HG02588 (cell line): ENCODE results near the gene POLR2A.

Experiments
- ATAC-seq: cut with Tn5 transposase; IDR thresholded peaks from one replicate; pipeline ENCODE4 v1.9.1; 2021; ENCODE audit warnings: mild to moderate bottlenecking, moderate library complexity; ENCODE audit not compliant: unreplicated experiment

POLR2A gene

DNA sequence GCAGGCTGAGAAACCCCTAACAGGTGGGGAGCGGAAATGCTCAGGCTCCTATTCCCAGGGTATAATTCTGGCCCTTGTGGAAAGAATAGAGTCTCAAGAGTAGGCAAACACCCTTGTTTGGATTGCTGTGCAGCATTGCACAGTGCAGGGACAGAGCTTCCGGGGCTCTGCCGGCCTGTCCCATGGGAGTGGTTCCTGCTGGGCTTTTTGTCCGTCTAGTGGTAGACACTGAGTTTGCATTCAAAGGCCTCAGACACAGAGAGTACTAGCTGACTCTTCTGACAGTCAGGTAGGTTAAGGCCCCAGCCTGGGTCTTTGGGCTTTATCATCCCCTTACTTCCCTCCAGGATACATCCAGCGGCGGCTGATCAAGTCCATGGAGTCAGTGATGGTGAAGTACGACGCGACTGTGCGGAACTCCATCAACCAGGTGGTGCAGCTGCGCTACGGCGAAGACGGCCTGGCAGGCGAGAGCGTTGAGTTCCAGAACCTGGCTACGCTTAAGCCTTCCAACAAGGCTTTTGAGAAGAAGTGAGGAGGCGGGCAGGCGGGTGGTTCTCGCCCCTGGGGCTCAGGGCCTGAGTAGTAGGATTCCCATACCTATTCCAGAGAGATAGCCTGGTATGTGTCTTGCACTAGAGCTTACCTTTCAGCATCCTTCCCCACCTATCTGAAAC, 18.1 kb downstream of the POLR2A start:
- no peak for ATAC-seq

DNA sequence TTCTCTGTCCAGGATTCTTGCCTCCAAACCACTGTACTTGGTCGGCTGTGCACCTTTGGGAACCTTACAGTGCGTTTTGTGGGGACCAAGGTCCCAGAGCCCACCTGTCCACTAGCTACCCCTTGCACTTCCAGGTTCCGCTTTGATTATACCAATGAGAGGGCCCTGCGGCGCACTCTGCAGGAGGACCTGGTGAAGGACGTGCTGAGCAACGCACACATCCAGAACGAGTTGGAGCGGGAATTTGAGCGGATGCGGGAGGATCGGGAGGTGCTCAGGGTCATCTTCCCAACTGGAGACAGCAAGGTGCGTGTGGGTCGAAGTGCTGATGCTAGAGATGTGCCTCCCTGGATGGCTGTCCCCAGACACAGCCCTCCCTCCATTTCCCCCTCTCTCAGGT, 18.8 kb downstream of the POLR2A start:
- no peak for ATAC-seq

GRCh38 chr17:7503521-7503920, 19.4 kb downstream of the POLR2A start:
- no peak for ATAC-seq

- ATAC-seq = no peak
These were observed 24.0 kb downstream of the POLR2A start for GRCh38 chr17:7508145-7508544.

DNA sequence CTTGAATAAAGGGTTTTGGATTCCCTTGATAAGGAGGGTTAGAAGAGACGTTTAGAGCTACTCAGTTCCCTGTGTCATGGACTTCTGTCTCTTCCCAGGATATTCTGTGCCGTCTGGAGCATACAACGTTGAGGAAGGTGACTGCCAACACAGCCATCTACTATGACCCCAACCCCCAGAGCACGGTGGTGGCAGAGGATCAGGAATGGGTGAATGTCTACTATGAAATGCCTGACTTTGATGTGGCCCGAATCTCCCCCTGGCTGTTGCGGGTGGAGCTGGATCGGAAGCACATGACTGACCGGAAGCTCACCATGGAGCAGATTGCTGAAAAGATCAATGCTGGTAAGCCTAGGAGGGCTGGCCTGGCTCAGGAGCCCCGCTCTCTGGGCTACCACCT, 24.7 kb downstream of the POLR2A start:
- ATAC-seq = no peak

- no peak for ATAC-seq
These were observed 25.8 kb downstream of the POLR2A start for GRCh38 chr17:7509937-7510336.

GRCh38 chr17:7511108-7511507, 26.9 kb downstream of the POLR2A start:
- ATAC-seq = no peak

- no peak for ATAC-seq
These were observed 27.9 kb downstream of the POLR2A start for GRCh38 chr17:7512105-7512504.

GRCh38 chr17:7512824-7513540, 28.8 kb downstream of the POLR2A start:
- no peak for ATAC-seq

DNA sequence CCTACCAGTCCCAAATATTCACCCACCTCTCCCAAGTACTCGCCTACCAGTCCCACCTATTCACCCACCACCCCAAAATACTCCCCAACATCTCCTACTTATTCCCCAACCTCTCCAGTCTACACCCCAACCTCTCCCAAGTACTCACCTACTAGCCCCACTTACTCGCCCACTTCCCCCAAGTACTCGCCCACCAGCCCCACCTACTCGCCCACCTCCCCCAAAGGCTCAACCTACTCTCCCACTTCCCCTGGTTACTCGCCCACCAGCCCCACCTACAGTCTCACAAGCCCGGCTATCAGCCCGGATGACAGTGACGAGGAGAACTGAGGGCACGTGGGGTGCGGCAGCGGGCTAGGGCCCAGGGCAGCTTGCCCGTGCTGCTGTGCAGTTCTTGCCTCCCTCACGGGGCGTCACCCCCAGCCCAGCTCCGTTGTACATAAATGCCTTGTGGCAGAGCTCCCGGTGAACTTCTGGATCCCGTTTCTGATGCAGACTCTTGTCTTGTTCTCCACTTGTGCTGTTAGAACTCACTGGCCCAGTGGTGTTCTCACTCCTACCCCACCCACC, 29.8 kb downstream of the POLR2A start:
- no peak for ATAC-seq

- ATAC-seq = no peak
These were observed 31.9 kb downstream of the POLR2A start for GRCh38 chr17:7515911-7516610.

- ATAC-seq = no peak
These were observed 38.9 kb downstream of the POLR2A start for GRCh38 chr17:7523033-7523432.

DNA sequence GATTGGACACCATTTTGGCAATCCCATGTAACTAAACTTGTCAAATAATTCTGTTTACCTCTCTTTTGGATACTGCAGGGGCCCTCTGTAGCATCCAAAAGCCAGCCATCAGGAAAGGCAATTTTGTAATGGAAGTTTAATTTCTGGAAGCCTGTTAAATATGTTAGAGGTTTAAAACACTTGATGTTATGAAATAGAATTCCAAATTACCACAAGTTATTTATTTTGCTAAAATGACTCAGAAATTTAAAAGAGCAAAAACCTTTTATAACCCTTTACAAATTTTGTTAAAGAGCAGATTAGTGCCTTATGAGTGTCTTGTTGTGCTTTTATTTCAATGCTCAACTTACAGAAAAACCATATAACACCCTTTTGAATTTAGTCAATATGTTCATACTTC, 44.7 kb downstream of the POLR2A start:
- ATAC-seq = no peak

GRCh38 chr17:7530023-7530900, 46.1 kb downstream of the POLR2A start:
- no peak for ATAC-seq

DNA sequence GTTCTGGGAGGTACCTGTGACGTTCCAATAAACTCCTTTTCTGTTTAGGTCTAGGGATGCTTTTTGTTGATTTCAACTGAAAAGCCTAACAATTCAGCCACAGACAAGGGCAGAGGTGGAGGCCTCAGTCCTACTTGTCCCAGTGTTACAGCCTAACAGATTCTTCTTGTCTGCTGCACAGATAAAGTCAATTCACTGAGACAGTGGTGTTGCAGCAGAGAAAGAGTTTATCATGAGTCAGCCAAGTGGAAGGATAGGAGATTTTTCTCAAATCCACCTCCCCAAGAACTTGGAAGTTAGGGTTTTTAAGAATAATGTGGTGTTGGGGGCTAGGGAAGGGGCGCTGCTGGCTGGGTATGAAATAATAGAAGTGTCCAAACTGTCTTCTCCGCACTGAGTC, 53.9 kb downstream of the POLR2A start:
- no peak for ATAC-seq

GRCh38 chr17:7538891-7539545, 54.9 kb downstream of the POLR2A start:
- ATAC-seq = no peak

- no peak for ATAC-seq
These were observed 57.0 kb downstream of the POLR2A start for GRCh38 chr17:7541074-7541621.

- no peak for ATAC-seq
These were observed 60.7 kb downstream of the POLR2A start for GRCh38 chr17:7544911-7545310.

- ATAC-seq = no peak
These were observed 64.6 kb downstream of the POLR2A start, which contains the start of gene TNFSF12 for GRCh38 chr17:7548585-7549400. Gene TNFSF12 (plus strand): TSS chr17:7549058. CDS start chr17:7549154, 96 bp downstream.
